ENCODE data around the gene GCGR.

The GCGR gene

GRCh38 chr17:81852237-81852636, 48.3 kb downstream of the GCGR start:
- DNase-seq = no peak

GRCh38 chr17:81854974-81855774, 51.2 kb downstream of the GCGR start:
- DNase-seq = no peak

- DNase-seq = no peak
These were observed 54.4 kb downstream of the GCGR start for GRCh38 chr17:81858170-81858966.

GRCh38 chr17:81858967-81859905, 55.3 kb downstream of the GCGR start:
- DNase-seq = no peak

- DNase-seq = peak in 1 of 2 donors; percentile 97
These were observed 56.2 kb downstream of the GCGR start, which contains the start of gene P4HB for GRCh38 chr17:81859906-81860755. P4HB (minus strand) TSS chr17:81860535; CDS start chr17:81860471, 64 bp downstream.

- DNase-seq = peak; percentile 97 to 99
These were observed 57.0 kb downstream of the GCGR start for GRCh38 chr17:81860756-81861568.

GRCh38 chr17:81863123-81863675, 59.2 kb downstream of the GCGR start:
- DNase-seq = no peak

All from bone marrow (tissue), 2 donors.